T-helper 1 cell treated with Interleukin-12 subunit alpha and Interleukin-12 subunit beta and Interleukin-4 antibody, amounts not matched to agents 30 μg/mL and 1 μg/mL, for 36 hours (primary cell): ENCODE measurements around the gene USP15.

Experiments used
- H3K27ac Mint-ChIP-seq: one replicate; pipeline ENCODE4 v1.8.0; 2021; ENCODE audit warnings: mild to moderate bottlenecking, mixed read lengths
- H3K27me3 Mint-ChIP-seq: one replicate; pipeline ENCODE4 v1.8.0; 2021; ENCODE audit warnings: low read depth, mixed read lengths
- H3K36me3 Mint-ChIP-seq: one replicate; pipeline ENCODE4 v1.8.0; 2021; ENCODE audit warnings: low read depth, mixed read lengths
- H3K4me1 Mint-ChIP-seq: one replicate; pipeline ENCODE4 v1.8.0; 2021; ENCODE audit warnings: low read depth, mixed read lengths
- H3K4me3 Mint-ChIP-seq: one replicate; pipeline ENCODE4 v1.8.0; 2021; ENCODE audit warnings: mild to moderate bottlenecking, moderate library complexity, mixed read lengths
- H3K9me3 Mint-ChIP-seq: one replicate; pipeline ENCODE4 v1.8.0; 2021; ENCODE audit warnings: mixed read lengths

USP15 gene

GRCh38 chr12:62259993-62260732 lies at the start of gene USP15:
USP15 (plus strand) TSS chr12:62260404; CDS start chr12:62260415, 11 bp downstream.
- no peaks in the 10 kb centered on the region for H3K27me3 Mint-ChIP-seq
- H3K9me3 Mint-ChIP-seq, result no peaks in the 10 kb centered on the region
- H3K27ac Mint-ChIP-seq, result peak within 1 kb of the TSS; percentile 98
- H3K4me3 Mint-ChIP-seq, result peak within 1 kb of the TSS; percentile 94
- H3K36me3 Mint-ChIP-seq, result peaks cover 29% of the 10 kb centered on the region
- peaks cover 41% of the 10 kb centered on the region for H3K4me1 Mint-ChIP-seq

DNA sequence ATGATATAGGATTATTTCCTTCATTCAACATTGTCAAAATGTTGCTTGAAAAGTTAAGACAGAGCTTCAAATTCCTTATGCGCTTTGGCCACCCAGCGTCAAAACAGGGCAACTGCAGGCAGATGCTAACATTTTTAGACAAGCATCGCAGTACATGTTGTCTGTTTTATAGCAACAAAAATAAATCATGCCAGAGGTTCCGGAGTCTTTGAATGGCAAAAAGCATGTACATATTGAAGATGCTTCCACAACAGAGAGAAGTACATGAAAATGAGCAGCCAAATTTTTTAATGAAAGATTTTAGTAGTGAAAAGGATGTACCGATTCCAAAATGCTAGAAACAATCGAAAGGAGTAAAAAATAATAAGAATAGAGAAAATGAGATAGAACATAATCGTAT lies 49.8 kb upstream of the USP15 start:
- H3K36me3 Mint-ChIP-seq, result no peaks in the 10 kb centered on the region
- no peak overlapping the region for H3K4me3 Mint-ChIP-seq
- H3K27ac Mint-ChIP-seq, result no peak overlapping the region
- H3K9me3 Mint-ChIP-seq, result peaks cover 4% of the 10 kb centered on the region
- peaks cover 13% of the 10 kb centered on the region for H3K4me1 Mint-ChIP-seq
- H3K27me3 Mint-ChIP-seq, result peaks cover 6% of the 10 kb centered on the region

- Mint-ChIP-seq H3K4me1 (peaks cover 19% of the 10 kb centered on the region), H3K4me3 (no peak overlapping the region), H3K36me3 (no peaks in the 10 kb centered on the region), H3K27ac (no peak overlapping the region), H3K27me3 (peaks cover 6% of the 10 kb centered on the region), H3K9me3 (no peaks in the 10 kb centered on the region)
These were observed 48.7 kb upstream of the USP15 start for GRCh38 chr12:62211510-62211909.

DNA sequence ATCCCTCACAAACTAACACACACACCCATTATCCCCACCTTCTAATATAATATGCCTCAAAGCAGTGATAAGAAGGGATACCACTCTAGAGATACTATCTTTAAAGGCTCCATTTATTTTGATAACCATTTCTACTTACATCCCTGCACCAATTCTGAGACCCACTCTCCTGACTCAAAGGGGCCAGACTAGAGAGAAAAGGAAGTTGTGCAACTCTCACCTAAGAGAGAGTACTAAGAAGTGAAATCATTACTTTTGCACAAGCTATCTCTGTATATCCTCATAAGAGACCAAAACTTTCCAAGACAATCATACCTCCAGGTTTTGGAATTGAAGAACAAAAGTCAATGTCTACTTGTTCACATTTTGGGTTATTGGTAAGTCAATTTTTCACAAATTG lies 45.4 kb upstream of the USP15 start:
- no peak overlapping the region for H3K27ac Mint-ChIP-seq
- H3K4me1 Mint-ChIP-seq, result peaks cover 19% of the 10 kb centered on the region
- peaks cover 7% of the 10 kb centered on the region for H3K27me3 Mint-ChIP-seq
- no peaks in the 10 kb centered on the region for H3K9me3 Mint-ChIP-seq
- no peaks in the 10 kb centered on the region for H3K36me3 Mint-ChIP-seq
- no peak overlapping the region for H3K4me3 Mint-ChIP-seq

DNA sequence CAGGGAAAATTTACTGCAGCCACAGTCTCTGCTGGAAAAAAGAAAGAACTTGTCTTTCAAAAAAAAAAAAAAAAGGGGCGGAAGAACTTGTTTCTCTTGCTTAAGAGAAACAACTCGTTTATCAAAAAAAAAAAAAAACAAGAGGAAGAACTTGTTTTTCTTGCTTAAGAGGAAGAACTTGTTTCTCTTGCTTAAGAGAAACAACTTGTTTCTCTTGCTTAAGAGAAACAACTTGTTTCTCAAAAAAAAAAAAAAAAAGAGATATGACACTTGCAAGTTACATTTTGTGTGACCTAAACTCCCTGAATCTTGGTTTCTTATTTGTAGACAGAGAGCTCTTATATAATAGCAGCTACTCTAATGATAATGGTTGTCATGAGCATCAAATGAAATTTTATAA lies 44.7 kb upstream of the USP15 start:
- Mint-ChIP-seq H3K36me3 (no peaks in the 10 kb centered on the region), H3K27me3 (peaks cover 7% of the 10 kb centered on the region), H3K4me3 (peak overlapping the region; percentile 41), H3K27ac (peak overlapping the region; percentile 63), H3K9me3 (no peaks in the 10 kb centered on the region), H3K4me1 (peaks cover 15% of the 10 kb centered on the region)

DNA sequence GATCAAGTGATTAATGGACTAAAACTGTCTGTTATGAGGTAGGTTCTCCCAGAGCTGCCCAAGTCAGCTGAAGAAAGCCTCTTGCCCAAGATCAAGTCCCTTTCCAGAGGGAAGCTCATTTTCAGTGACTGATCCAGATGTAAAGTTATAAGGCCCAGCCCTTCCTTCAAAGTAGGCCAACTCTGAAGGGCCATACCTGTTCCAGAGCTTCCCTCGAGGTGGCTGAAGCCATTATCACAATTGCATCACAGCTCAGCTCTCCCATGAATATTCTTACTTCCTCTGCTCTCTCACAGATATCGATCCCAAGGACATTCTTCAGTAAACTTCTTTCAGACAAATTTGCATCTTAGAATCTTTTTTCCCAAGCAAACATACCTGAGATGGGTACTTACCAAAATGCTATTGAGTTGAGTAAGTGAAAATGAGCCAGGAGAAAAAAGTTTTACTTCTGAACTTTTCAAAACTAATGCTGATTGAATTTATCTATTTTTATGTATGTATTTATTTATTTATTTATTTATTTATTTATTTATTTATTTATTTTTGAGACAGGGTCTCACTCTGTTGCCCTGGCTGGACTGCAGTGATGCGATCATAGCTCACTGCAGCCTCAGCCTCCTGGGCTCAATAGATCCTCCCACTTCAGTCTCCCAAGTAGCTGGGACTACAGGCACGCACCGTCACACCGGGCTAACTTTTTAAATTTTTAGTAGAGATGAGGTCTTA lies 42.6 kb upstream of the USP15 start:
- Mint-ChIP-seq H3K9me3 (no peaks in the 10 kb centered on the region), H3K27ac (no peak overlapping the region)

DNA sequence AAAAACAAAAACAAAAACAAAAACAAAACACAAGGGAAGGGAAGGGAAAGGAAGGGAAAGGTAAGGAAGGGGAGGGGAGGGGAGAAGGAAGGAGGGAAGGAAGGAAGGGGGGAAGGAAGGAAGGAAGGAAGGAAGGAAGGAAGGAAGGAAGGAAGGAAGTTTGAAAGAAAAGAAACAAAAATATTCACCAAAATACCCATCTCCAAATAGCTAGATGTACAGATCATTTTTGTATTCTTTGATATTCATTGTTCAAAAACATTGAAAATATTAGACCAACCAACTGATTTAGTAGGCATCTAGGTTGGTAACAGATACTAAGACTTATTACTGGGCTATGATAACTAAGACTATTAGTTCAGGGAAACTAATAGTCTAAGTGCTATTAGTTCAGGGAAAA lies 39.1 kb upstream of the USP15 start:
- H3K4me1 Mint-ChIP-seq, result peaks cover 2% of the 10 kb centered on the region
- peaks cover 11% of the 10 kb centered on the region for H3K27me3 Mint-ChIP-seq
- H3K4me3 Mint-ChIP-seq, result no peak overlapping the region
- H3K9me3 Mint-ChIP-seq, result no peaks in the 10 kb centered on the region
- H3K36me3 Mint-ChIP-seq, result no peaks in the 10 kb centered on the region
- H3K27ac Mint-ChIP-seq, result no peak overlapping the region

More for the DNA sequence above, 42.6 kb upstream of the USP15 start:
- H3K36me3 Mint-ChIP-seq, result no peaks in the 10 kb centered on the region
- H3K4me3 Mint-ChIP-seq, result no peak overlapping the region
- peaks cover 11% of the 10 kb centered on the region for H3K27me3 Mint-ChIP-seq
- H3K4me1 Mint-ChIP-seq, result peaks cover 16% of the 10 kb centered on the region

DNA sequence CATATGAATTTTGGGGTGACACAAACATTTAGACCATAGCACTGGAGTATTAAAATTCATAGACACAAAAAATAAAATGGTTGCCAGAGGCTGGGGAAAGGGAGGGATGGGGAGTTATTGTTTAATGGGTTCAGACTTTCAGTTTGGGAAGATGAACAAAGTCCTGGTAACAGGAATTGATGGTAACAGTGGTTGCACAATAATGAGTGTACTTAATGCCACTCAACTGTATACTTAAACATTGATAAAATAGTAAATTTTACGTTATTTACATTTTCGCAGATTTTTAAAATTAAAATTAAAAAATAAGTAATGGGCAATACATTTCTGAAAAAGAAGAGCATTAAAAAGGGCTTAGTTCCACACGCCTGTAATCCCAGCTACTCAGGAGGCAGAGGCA lies 35.6 kb upstream of the USP15 start:
- no peak overlapping the region for H3K27ac Mint-ChIP-seq
- peaks cover 15% of the 10 kb centered on the region for H3K27me3 Mint-ChIP-seq
- peaks cover 2% of the 10 kb centered on the region for H3K4me1 Mint-ChIP-seq
- no peaks in the 10 kb centered on the region for H3K36me3 Mint-ChIP-seq
- H3K9me3 Mint-ChIP-seq, result no peaks in the 10 kb centered on the region
- H3K4me3 Mint-ChIP-seq, result no peak overlapping the region

DNA sequence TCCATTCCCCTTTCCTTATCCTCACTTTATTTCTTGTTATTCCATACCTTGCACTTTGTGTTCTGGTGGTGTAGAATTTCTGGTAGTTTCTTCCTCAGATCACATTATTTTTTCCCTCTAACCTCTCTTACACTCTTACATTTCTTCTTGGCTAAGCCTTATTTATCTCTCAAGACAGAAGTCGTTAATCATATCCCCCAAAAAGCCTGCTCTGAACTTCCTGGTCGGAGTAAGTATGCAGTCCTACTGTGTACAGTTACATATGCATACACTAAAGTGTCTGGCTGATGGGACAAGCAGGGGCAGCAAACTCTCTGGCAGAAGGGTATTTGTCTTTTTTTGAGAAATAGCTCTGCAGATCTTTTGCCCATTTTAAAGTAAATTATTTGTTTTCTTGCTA lies 33.1 kb upstream of the USP15 start:
- Mint-ChIP-seq H3K9me3 (no peaks in the 10 kb centered on the region), H3K27me3 (peaks cover 13% of the 10 kb centered on the region), H3K4me3 (no peak overlapping the region), H3K36me3 (no peaks in the 10 kb centered on the region), H3K4me1 (peaks cover under 1% of the 10 kb centered on the region), H3K27ac (no peak overlapping the region)

- no peaks in the 10 kb centered on the region for H3K4me1 Mint-ChIP-seq
- H3K27me3 Mint-ChIP-seq, result peaks cover 11% of the 10 kb centered on the region
- no peak overlapping the region for H3K4me3 Mint-ChIP-seq
- H3K9me3 Mint-ChIP-seq, result peaks cover 4% of the 10 kb centered on the region
- H3K36me3 Mint-ChIP-seq, result no peaks in the 10 kb centered on the region
- no peak overlapping the region for H3K27ac Mint-ChIP-seq
These were observed 29.6 kb upstream of the USP15 start for GRCh38 chr12:62230652-62231051.

DNA sequence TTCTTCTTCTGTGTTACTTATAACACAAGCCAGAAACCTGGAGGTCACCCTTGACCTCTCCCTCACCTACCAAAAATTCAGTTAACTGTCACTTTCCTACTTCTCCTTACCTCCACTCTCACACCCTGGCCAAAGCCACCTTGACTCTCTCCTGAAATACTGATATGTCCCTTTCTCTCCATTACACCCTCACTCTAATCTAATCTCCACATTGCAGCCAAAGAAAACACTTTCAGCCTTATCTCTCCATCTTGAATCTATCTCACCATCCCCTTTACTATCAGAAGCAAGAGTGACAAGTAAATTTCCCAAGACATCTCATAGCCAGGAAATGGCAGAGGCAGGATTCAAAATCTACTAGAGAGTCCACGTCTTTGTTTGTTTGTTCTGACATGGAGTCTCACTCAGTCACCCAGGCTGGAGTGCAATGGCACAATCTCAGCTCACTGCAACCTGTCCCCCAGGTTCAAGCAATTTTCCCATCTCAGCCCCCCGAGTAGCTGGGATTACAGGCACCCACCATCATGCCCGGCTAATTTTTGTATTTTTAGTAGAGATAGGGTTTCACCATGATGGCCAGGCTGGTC lies 28.0 kb upstream of the USP15 start:
- Mint-ChIP-seq H3K36me3 (peaks cover 4% of the 10 kb centered on the region), H3K9me3 (peaks cover 13% of the 10 kb centered on the region), H3K27ac (no peak overlapping the region)

DNA sequence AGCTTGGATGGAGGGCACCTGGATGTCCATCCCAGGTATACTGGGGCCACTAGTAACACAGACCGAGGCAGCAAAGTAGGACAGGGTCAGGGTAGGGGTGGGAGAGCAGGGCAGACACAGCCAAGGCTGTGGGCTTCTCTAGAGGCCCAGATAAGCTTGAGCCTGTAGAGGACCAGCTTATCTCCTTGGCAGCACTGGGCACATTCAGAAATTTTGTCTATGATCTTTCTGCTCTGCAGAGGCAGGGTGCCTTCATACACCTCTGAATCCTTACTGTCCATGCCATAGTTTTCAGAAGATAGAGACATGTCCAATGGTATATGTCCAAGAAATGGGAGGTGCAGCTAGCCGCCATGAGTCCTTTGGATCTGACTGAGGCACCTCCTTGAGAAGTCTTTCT lies 26.4 kb upstream of the USP15 start:
- Mint-ChIP-seq H3K27ac (no peak overlapping the region), H3K36me3 (peaks cover 4% of the 10 kb centered on the region), H3K4me1 (no peaks in the 10 kb centered on the region), H3K27me3 (peaks cover 17% of the 10 kb centered on the region), H3K9me3 (peaks cover 17% of the 10 kb centered on the region), H3K4me3 (no peak overlapping the region)

More for the DNA sequence above, 28.0 kb upstream of the USP15 start:
- Mint-ChIP-seq H3K27me3 (peaks cover 6% of the 10 kb centered on the region), H3K4me3 (no peak overlapping the region), H3K4me1 (no peaks in the 10 kb centered on the region)

DNA sequence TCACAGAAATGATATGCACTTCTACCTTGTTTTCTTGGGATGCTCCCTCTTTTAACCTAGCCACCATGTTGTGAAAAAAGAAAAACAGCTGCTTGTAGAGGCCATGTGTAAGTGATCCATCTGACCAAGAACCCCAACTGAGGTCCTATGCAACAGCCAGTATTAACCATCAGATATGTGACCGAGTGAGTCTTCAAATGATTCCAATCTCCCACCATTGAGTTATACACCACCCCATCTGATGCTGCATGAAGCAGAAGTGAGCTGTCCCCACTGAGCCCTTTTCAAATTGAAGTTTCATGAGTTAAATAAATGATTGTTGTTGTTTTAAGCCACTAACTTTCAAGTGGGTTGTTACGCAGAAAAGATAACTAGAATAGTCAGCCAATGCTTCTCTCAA lies 20.6 kb upstream of the USP15 start:
- Mint-ChIP-seq H3K9me3 (peaks cover 13% of the 10 kb centered on the region), H3K27me3 (peaks cover 19% of the 10 kb centered on the region), H3K4me3 (no peak overlapping the region), H3K36me3 (peaks cover 4% of the 10 kb centered on the region), H3K4me1 (peaks cover 3% of the 10 kb centered on the region), H3K27ac (no peak overlapping the region)

DNA sequence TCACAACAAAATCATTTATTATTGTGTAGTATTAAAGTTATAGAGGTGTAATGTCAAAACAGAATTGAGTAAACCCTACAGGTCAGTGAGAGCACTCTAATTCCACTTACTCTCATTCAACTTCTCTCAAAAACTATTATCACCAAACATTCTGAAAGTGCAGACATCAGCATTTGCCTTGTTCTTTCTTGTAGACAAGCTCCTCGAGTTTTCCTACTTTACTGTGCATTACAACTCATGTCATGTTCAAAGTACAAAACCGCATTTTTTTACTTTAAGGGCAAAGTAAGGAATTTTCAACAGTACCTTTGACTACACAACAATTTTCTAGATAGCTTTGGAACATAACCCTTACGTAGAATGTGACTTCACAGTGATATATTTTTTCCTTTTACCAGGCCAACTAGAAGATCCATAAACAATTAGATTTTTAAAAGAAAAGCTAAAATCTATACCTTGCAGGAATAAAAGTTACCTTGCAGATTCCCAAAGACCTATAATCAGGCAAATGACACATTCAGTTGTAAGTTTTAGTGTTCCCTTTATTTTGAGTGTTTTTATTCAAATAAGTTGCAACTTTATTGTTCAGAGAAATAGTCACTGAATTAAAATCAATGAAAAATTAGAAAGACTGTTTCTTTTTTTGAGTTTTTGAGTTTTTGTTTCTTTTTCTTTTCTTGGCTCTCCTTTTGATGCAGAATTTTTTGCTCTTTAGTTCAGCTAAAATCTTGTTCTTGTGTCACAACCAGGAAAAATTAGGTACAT lies 12.7 kb upstream of the USP15 start:
- Mint-ChIP-seq H3K9me3 (peaks cover 7% of the 10 kb centered on the region), H3K27me3 (peaks cover under 1% of the 10 kb centered on the region), H3K27ac (no peak overlapping the region), H3K36me3 (peaks cover 4% of the 10 kb centered on the region), H3K4me3 (no peak overlapping the region), H3K4me1 (peaks cover 23% of the 10 kb centered on the region)
